ENCODE data around the gene KLHL26.
A peak's percentile ranks its signal among the peaks of the same experiment; 100 is the strongest.

Gene KLHL26

DNA sequence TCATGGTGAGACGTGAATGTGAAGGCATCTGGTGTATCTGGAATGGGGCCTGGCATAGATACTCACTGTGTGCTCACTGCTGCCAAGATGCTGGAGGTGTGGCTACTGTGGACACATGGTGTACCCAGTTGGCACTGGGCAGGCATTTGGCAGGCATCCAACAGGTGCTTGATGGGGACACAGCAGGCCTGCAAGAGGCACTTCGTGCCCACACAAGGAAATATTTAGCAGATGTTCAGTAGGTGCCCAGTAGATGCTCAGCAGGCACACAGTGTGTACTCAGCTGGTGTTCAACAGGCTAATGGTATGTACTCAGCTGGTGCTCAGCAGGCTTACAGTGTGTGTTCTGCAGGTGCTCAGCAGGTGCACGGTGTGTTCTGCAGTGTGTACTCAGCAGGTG lies 60.9 kb downstream of the KLHL26 start:
- Histone ChIP-seq H3K79me2 (ENCODE audit: low read length) (peaks cover 42% of the 10 kb centered on the region), H3K4me2 (ENCODE audit: low read depth, low read length) (no peak overlapping the region), H2AFZ (ENCODE audit: low read length) (no peak overlapping the region), H3F3A (ENCODE audit: insufficient read depth, low read length) (peaks cover 21% of the 10 kb centered on the region), H3K9me3 (replicated peaks; ENCODE audit: insufficient read depth, low read length) (no peaks in the 10 kb centered on the region), H4K20me1 (ENCODE audit: insufficient read depth, low read length) (no peaks in the 10 kb centered on the region), H3K36me3 (replicated peaks; ENCODE audit: insufficient read depth, low read length) (no peaks in the 10 kb centered on the region), H3K9me2 (replicated peaks; ENCODE audit: insufficient read depth, low read length) (no peaks in the 10 kb centered on the region), H3K4me3 (ENCODE audit: low read length) (no peak overlapping the region), H3K27me3 (replicated peaks; ENCODE audit: insufficient read depth, low read length) (no peaks in the 10 kb centered on the region), H3K4me1 (ENCODE audit: low read length) (peaks cover 11% of the 10 kb centered on the region), H3K27ac (ENCODE audit: low read length) (no peak overlapping the region), H3K9ac (ENCODE audit: low read length) (no peak overlapping the region)
- DNase-seq, result no peak
- TF ChIP-seq EZH2 (optimal IDR thresholded peaks at IDR 0.05; ENCODE audit: low read depth, low read length) (no peak), EZH2phosphoT487 (IDR thresholded peaks at IDR 0.05; ENCODE audit: low read length) (no peak)
- TF ChIP-seq, protein P1, sequence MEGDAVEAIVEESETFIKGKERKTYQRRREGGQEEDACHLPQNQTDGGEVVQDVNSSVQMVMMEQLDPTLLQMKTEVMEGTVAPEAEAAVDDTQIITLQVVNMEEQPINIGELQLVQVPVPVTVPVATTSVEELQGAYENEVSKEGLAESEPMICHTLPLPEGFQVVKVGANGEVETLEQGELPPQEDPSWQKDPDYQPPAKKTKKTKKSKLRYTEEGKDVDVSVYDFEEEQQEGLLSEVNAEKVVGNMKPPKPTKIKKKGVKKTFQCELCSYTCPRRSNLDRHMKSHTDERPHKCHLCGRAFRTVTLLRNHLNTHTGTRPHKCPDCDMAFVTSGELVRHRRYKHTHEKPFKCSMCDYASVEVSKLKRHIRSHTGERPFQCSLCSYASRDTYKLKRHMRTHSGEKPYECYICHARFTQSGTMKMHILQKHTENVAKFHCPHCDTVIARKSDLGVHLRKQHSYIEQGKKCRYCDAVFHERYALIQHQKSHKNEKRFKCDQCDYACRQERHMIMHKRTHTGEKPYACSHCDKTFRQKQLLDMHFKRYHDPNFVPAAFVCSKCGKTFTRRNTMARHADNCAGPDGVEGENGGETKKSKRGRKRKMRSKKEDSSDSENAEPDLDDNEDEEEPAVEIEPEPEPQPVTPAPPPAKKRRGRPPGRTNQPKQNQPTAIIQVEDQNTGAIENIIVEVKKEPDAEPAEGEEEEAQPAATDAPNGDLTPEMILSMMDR (IDR thresholded peaks at IDR 0.05; ENCODE audit: low read length), result no peak

- no peak for DNase-seq
- Histone ChIP-seq H3K36me3 (replicated peaks; ENCODE audit: insufficient read depth, low read length) (no peaks in the 10 kb centered on the region), H3K79me2 (ENCODE audit: low read length) (peaks cover 45% of the 10 kb centered on the region), H2AFZ (ENCODE audit: low read length) (no peak overlapping the region), H3K9me3 (replicated peaks; ENCODE audit: insufficient read depth, low read length) (no peaks in the 10 kb centered on the region), H3K27ac (ENCODE audit: low read length) (no peak overlapping the region), H4K20me1 (ENCODE audit: insufficient read depth, low read length) (no peaks in the 10 kb centered on the region), H3K4me2 (ENCODE audit: low read depth, low read length) (no peak overlapping the region), H3K27me3 (replicated peaks; ENCODE audit: insufficient read depth, low read length) (no peaks in the 10 kb centered on the region), H3K4me1 (ENCODE audit: low read length) (peaks cover 11% of the 10 kb centered on the region), H3K4me3 (ENCODE audit: low read length) (no peak overlapping the region), H3F3A (ENCODE audit: insufficient read depth, low read length) (peaks cover 21% of the 10 kb centered on the region), H3K9me2 (replicated peaks; ENCODE audit: insufficient read depth, low read length) (no peaks in the 10 kb centered on the region), H3K9ac (ENCODE audit: low read length) (no peak overlapping the region)
- TF ChIP-seq EZH2 (optimal IDR thresholded peaks at IDR 0.05; ENCODE audit: low read depth, low read length), result no peak
- TF ChIP-seq, protein P1 (IDR thresholded peaks at IDR 0.05; ENCODE audit: low read length), result no peak
- no peak for TF ChIP-seq EZH2phosphoT487 (IDR thresholded peaks at IDR 0.05; ENCODE audit: low read length)
Observed at GRCh38 chr19:18698321-18699167, 61.7 kb downstream of the KLHL26 start.

GRCh38 chr19:18699403-18700054 lies 62.7 kb downstream of the KLHL26 start:
- Histone ChIP-seq H2AFZ (ENCODE audit: low read length) (no peak overlapping the region), H3K36me3 (replicated peaks; ENCODE audit: insufficient read depth, low read length) (no peaks in the 10 kb centered on the region), H3K9me2 (replicated peaks; ENCODE audit: insufficient read depth, low read length) (no peaks in the 10 kb centered on the region), H3K4me3 (ENCODE audit: low read length) (peak overlapping the region; percentile 71; the same call in 1 of the 2 replicates), H4K20me1 (ENCODE audit: insufficient read depth, low read length) (no peaks in the 10 kb centered on the region), H3K27me3 (replicated peaks; ENCODE audit: insufficient read depth, low read length) (no peaks in the 10 kb centered on the region), H3K9ac (ENCODE audit: low read length) (no peak overlapping the region; the same call in 1 of the 2 replicates), H3K9me3 (replicated peaks; ENCODE audit: insufficient read depth, low read length) (no peaks in the 10 kb centered on the region), H3K79me2 (ENCODE audit: low read length) (peaks cover 44% of the 10 kb centered on the region), H3K4me2 (ENCODE audit: low read depth, low read length) (peak overlapping the region; percentile 90; the same call in 1 of the 2 replicates), H3F3A (ENCODE audit: insufficient read depth, low read length) (peaks cover 21% of the 10 kb centered on the region), H3K27ac (ENCODE audit: low read length) (no peak overlapping the region; the same call in 1 of the 2 replicates), H3K4me1 (ENCODE audit: low read length) (peaks cover 11% of the 10 kb centered on the region)
- no peak for DNase-seq
- TF ChIP-seq EZH2phosphoT487 (IDR thresholded peaks at IDR 0.05; ENCODE audit: low read length), result no peak
- TF ChIP-seq, protein P1 (IDR thresholded peaks at IDR 0.05; ENCODE audit: low read length), result no peak
- TF ChIP-seq EZH2 (optimal IDR thresholded peaks at IDR 0.05; ENCODE audit: low read depth, low read length), result no peak

All from MM.1S (cell line).